Measurements from ENCODE around the gene C5orf22.
"Not testable (repeated sequence)": the region's sequence is repeated elsewhere in the genome, so short reads cannot be mapped to it uniquely, and the experiment has no call there.

C5orf22 gene

GRCh38 chr5:31587546-31587945, 55.4 kb downstream of the C5orf22 start:
- no peak for TF ChIP-seq CTCF (IDR thresholded peaks at IDR 0.05; ENCODE audit: low read depth, low read length, missing control alignments)
- DNase-seq (ENCODE audit: extremely low read depth, low read depth): no peak
- no peak overlapping the region for H3K4me3 ChIP-seq (replicated peaks; ENCODE audit: low read depth, low read length)

GRCh38 chr5:31593665-31594064, 61.6 kb downstream of the C5orf22 start:
- no peak for DNase-seq (ENCODE audit: extremely low read depth, low read depth)
- no peak for TF ChIP-seq CTCF (IDR thresholded peaks at IDR 0.05; ENCODE audit: low read depth, low read length, missing control alignments)
- H3K4me3 ChIP-seq (replicated peaks; ENCODE audit: low read depth, low read length): no peak overlapping the region

DNA sequence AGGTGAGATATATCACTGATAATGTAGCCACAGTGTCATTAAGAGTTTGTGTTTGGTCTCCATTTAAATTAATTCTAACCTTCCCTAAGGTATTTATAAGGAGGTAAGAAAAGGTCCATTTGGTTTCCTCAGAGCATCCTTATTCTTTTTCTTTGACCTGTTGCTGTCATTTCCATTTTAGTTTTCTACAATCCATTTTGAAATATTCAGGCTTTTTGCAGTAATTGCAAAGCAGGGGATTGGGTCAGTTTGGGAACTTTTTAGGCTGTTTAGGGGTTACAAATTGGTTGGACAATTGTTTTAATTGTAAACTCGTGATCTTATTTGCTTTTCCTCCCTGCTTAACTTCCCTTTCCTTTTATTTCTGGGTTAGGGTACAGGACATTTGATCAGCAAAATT, 64.3 kb downstream of the C5orf22 start:
- DNase-seq (ENCODE audit: extremely low read depth, low read depth): no peak
- TF ChIP-seq CTCF (IDR thresholded peaks at IDR 0.05; ENCODE audit: low read depth, low read length, missing control alignments): no peak

GRCh38 chr5:31598640-31599611, 66.8 kb downstream of the C5orf22 start:
- DNase-seq (ENCODE audit: extremely low read depth, low read depth): no peak
- TF ChIP-seq CTCF (IDR thresholded peaks at IDR 0.05; ENCODE audit: low read depth, low read length, missing control alignments): no peak
- no peak overlapping the region for H3K4me3 ChIP-seq (replicated peaks; ENCODE audit: low read depth, low read length)

More for the DNA sequence above, 64.3 kb downstream of the C5orf22 start:
- no peak overlapping the region for H3K4me3 ChIP-seq (replicated peaks; ENCODE audit: low read depth, low read length)

DNA sequence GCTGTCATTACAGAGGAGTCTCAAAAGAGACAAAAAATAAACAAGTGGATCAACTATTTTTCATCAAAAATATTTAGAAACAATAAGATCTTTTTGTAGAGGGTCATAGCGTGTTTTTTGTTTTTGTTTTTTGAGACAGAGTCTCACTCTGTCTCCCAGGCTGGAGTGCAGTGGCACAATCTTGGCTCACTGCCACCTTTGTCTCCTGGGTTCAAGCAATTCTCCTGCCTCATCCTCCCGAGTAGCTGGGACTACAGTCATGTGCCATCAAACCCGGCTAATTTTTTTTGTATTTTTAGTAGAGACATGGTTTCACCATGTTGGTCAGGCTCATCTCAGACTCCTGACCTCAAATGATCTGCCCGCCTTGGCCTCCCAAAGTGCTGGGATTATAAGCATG, 70.2 kb downstream of the C5orf22 start:
- H3K4me3 ChIP-seq (replicated peaks; ENCODE audit: low read depth, low read length); DNase-seq (ENCODE audit: extremely low read depth, low read depth): not testable (repeated sequence)

GRCh38 chr5:31604240-31604639, 72.1 kb downstream of the C5orf22 start:
- H3K4me3 ChIP-seq (replicated peaks; ENCODE audit: low read depth, low read length): no peak overlapping the region
- TF ChIP-seq CTCF (IDR thresholded peaks at IDR 0.05; ENCODE audit: low read depth, low read length, missing control alignments): no peak
- DNase-seq (ENCODE audit: extremely low read depth, low read depth): no peak

DNA sequence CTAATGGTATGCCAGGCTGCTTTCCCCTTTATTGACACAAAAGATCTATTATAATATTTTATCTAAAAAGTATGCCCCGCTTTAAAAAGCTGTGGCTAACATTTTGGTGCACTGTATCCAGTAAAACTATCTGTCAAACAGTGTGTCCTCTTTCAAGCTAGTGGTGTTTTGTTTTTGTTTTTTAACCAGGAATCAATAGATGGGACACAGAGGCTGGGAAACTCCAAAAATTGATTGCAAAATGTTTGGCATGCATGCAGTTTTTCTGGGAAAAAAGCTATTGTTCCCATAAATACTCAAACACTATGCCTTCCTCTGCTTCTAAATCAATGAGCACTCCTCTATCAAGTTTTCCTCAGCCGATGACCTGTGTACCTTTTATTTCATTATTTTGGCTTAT, 72.5 kb downstream of the C5orf22 start:
- no peak for DNase-seq (ENCODE audit: extremely low read depth, low read depth)
- TF ChIP-seq CTCF (IDR thresholded peaks at IDR 0.05; ENCODE audit: low read depth, low read length, missing control alignments): no peak
- no peak overlapping the region for H3K4me3 ChIP-seq (replicated peaks; ENCODE audit: low read depth, low read length)
